GM12878 (cell line): ENCODE data around the gene FADS3. TPM values are rescaled to one million over a fixed set of nuclear protein-coding genes. Genes with fewer than 3 reads are reported as not detected.
A peak's percentile ranks its signal among the peaks of the same experiment; 100 is the strongest.

Source experiments
- ATAC-seq: fragments of 200-7000 bp; cut with Tn5 transposase; 3 replicates; pipeline ENCODE4 v1.9.1; 2020; ENCODE audit warnings: mild to moderate bottlenecking, moderate library complexity
- BruUV-seq: library from RNA; stranded (reverse); fragments of 400-500 nt; replicated peaks from 2 replicates; lab custom pipeline; 2021; lab: Mats Ljungman, UMichigan
- CTCF ChIA-PET: fragments of 300-600 bp; sonication (Branson Sonifier 250); formaldehyde crosslinking; extraction: SDS; loops from one replicate; lab custom pipeline; 2021; ENCODE audit warnings: inconsistent platforms; lab: Yijun Ruan, JAX
- POLR2A ChIA-PET: fragments of 350-600 bp; formaldehyde crosslinking; extraction: SDS; loops from one replicate; lab custom pipeline; 2021; ENCODE audit warnings: inconsistent platforms; lab: Charles Lee
- RAD21 ChIA-PET: fragments of 300-600 bp; sonication (Branson Sonifier 250); formaldehyde crosslinking; loops from one replicate; lab custom pipeline; 2023; ENCODE audit warnings: antibody characterized with exemption; ENCODE audit not compliant: unreplicated experiment; lab: Charles Lee
- SMC1A ChIA-PET: fragments of 300-600 bp; sonication (Branson Sonifier 250); formaldehyde crosslinking; loops from one replicate; lab custom pipeline; 2023; ENCODE audit not compliant: unreplicated experiment, uncharacterized antibody; lab: Charles Lee
- DNase-seq: peaks from one replicate; pipeline ENCODE4 v3.0.0-alpha.2; 2011; ENCODE audit warnings: low read depth, low spot score
- FAIRE-seq: peaks from 3 replicates; lab custom pipeline; 2011; peaks lifted over from hg19 to GRCh38; lab: Jason Lieb, UNC
- H2AFZ ChIP-seq: 2 replicates; pipeline ENCODE4 v1.6.0; 2011; ENCODE audit warnings: low read depth, low read length, control low read depth; ENCODE audit not compliant: control insufficient read depth
- H3K27ac ChIP-seq: 2 replicates; pipeline ENCODE4 v1.5.1; 2011; ENCODE audit warnings: control low read depth; ENCODE audit not compliant: control insufficient read depth, insufficient read depth
- H3K27me3 ChIP-seq, 2 experiments: replicated peaks in 1 of 2; 2 replicates each; pipeline versions ENCODE4 v1.6.0 to v1.6.1; 2011; ENCODE audit warnings: low read length in 1 of 2; ENCODE audit not compliant: control insufficient read depth in 2 of 2, insufficient read depth in 2 of 2
- H3K36me3 ChIP-seq, 2 experiments: 2 replicates each; pipeline ENCODE4 v1.5.1; 2011; ENCODE audit warnings: low read length in 1 of 2; ENCODE audit not compliant: control insufficient read depth in 2 of 2, insufficient read depth in 2 of 2
- H3K4me1 ChIP-seq: 2 replicates; pipeline ENCODE4 v1.6.1; 2011; ENCODE audit warnings: mild to moderate bottlenecking, low read length, moderate library complexity, mixed read lengths; ENCODE audit not compliant: control insufficient read depth, insufficient read depth
- H3K4me2 ChIP-seq: 2 replicates; pipeline ENCODE4 v1.6.0; 2011; ENCODE audit warnings: control low read depth; ENCODE audit not compliant: control insufficient read depth, insufficient read depth
- H3K4me3 ChIP-seq: fragments of 200-600 bp; sonication (generic); 2 replicates; pipeline ENCODE4 v1.5.1; 2016
- H3K79me2 ChIP-seq: 2 replicates; pipeline ENCODE4 v1.6.0; 2011; ENCODE audit warnings: low read length; ENCODE audit not compliant: control insufficient read depth, insufficient read depth
- H3K9ac ChIP-seq: 2 replicates; pipeline ENCODE4 v1.8.0; 2011; ENCODE audit warnings: low read length, control low read depth, mixed read lengths; ENCODE audit not compliant: control insufficient read depth, insufficient read depth
- H3K9me3 ChIP-seq: replicated peaks from 3 replicates; pipeline ENCODE4 v1.5.1; 2011; ENCODE audit warnings: mild to moderate bottlenecking, low read length; ENCODE audit not compliant: control insufficient read depth, insufficient read depth
- H4K20me1 ChIP-seq: 2 replicates; pipeline ENCODE4 v1.6.0; 2011; ENCODE audit not compliant: control insufficient read depth, insufficient read depth
- BHLHE40 ChIP-seq, 2 experiments: fragments of 450-650 bp in 1 of 2; IDR thresholded peaks; 2 replicates each; pipeline ENCODE4 v1.6.1; 2011 to 2017; ENCODE audit warnings: low read depth in 2 of 2, borderline replicate concordance in 1 of 2, improper control_type of control experiment in 1 of 2, low read length in 1 of 2, mild to moderate bottlenecking in 1 of 2
- EZH2 ChIP-seq: IDR thresholded peaks from 2 replicates; pipeline ENCODE4 v1.6.1; 2012; ENCODE audit warnings: low read depth, mild to moderate bottlenecking, control low read depth, inconsistent platforms, low read length, borderline replicate concordance; ENCODE audit not compliant: control insufficient read depth
- RAD21 ChIP-seq: IDR thresholded peaks from 2 replicates; pipeline ENCODE4 v1.6.1; 2011; ENCODE audit warnings: mild to moderate bottlenecking, low read depth, low read length, moderate library complexity; ENCODE audit not compliant: insufficient read depth
- RELA ChIP-seq: fragments of 450-650 bp; IDR thresholded peaks from 2 replicates; pipeline ENCODE4 v1.8.0; 2014; ENCODE audit warnings: borderline replicate concordance; ENCODE audit not compliant: partially characterized antibody
- SUZ12 ChIP-seq: fragments of 200-600 bp; sonication (generic); IDR thresholded peaks from one replicate; pipeline ENCODE4 v1.6.1; 2018; ENCODE audit warnings: antibody characterized with exemption, mild to moderate bottlenecking; ENCODE audit not compliant: unreplicated experiment
- USF1 ChIP-seq: IDR thresholded peaks from 2 replicates; pipeline ENCODE4 v1.6.1; 2011; ENCODE audit warnings: borderline replicate concordance, low read depth, mild to moderate bottlenecking, moderate library complexity, mixed read lengths, low read length; ENCODE audit not compliant: insufficient read depth; ENCODE audit errors: extremely low read length
- WGBS: methylation state at CpG from one replicate; pipeline ENCODE4 v1.1.6; 2016; ENCODE audit warnings: low lambda C conversion rate; ENCODE audit not compliant: insufficient replicate concordance, insufficient coverage; ENCODE audit errors: missing lambda C conversion rate; 5-methylcytosine and 5-hydroxymethylcytosine counted together
- in situ Hi-C: fragments of 300-500 bp; cut with MboI; formaldehyde crosslinking; loops from 9 replicates; pipeline ENCODE4 v1.14.3; 2018; ENCODE audit warnings: mixed read lengths
- intact Hi-C: fragments of 100-400 bp; cut with micrococcal nuclease; formaldehyde crosslinking; loops from one replicate; pipeline ENCODE4 v1.14.2; 2022; ENCODE audit not compliant: unreplicated experiment
- polyA plus RNA-seq, 11 experiments: library from polyadenylated mRNA; depleted of rRNA in 4 of 11; unstranded in 6 of 11; stranded (reverse) in 5 of 11; fragments of >200 nt; fragmentation: Nextera tagmentation in 4 of 11; fragmentation: Illumina TruSeq in 1 of 11; extraction: Ambion mirVana in 4 of 11; extraction: Trizol in 1 of 11; gene quantifications; 1 replicate in 1 of 11; 2 replicates in 10 of 11; pipeline versions ENCODE4 v1.2.1 to v1.2.3, GENCODE V29; 2011 to 2016; ENCODE audit warnings: inconsistent platforms in 2 of 11, missing spikeins in 2 of 11, low read depth in 1 of 11
- total RNA-seq, 4 experiments: library from RNA; depleted of rRNA in 3 of 4; stranded (reverse); fragments of >200 nt in 3 of 4; fragmentation: Illumina TruSeq in 1 of 4; extraction: Trizol in 1 of 4; gene quantifications; 2 replicates each; pipeline versions ENCODE4 v1.2.1 to v1.2.3, GENCODE V29; 2013 to 2021

The FADS3 gene
- total and polyA plus RNA-seq, 10 of the 15 experiments (the other 5 are each of a cell fraction or from before 2014, with no cell fraction given) = 0.23 to 8.1 (median 4.2) TPM

DNA sequence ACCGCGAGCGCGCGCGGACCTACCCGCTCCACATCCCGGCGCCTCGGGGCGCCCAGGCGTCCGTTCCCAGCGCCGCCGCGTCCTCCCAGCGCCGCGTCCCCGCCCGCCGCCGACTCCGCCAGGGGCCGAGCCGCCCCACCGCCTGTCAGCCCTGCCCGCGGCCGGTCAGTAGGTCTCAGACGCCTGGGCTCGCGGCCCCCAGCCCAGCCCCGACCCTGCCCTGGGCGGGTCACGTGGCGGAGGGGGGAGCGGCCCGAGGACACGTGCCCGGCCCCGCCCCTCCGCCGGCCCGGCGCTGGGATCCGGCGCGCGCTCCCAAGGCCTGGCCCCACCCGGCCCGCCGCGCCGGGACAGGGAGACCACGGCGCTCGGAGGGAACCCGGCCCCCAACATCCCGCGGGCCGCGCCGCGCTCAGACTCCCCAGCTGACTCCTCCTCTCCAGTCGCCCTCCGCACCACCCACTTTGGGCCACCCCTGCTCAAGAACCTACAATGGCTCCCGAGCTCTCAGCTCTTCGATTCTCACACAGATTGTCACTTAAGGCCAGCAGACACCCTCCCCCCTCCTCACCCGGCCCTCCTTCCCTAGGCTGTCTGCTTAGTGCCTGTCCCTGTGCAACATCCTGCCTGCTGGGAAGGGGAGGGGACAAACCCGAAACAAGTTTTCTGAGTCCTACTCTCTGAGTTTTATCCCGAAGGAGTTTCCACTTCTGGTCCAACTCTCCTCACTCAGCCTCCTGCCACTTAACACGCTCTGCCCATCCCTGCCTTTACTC lies 26.2 kb upstream of the FADS3 start, which contains the start of gene RAB3IL1:
Gene RAB3IL1 (minus strand): TSS at position 233 of the 776 bp plus-strand sequence. CDS start 199 bp downstream, at position 34.
- Histone ChIP-seq H2AFZ (no peak within 1 kb of the TSS), H3K27ac (no peak within 1 kb of the TSS), H3K9ac (no peak within 1 kb of the TSS), H3K79me2 (no peaks in the 10 kb centered on the region), H3K9me3 (no peaks in the 10 kb centered on the region), H3K4me2 (no peak within 1 kb of the TSS), H3K4me1 (no peaks in the 10 kb centered on the region), H3K36me3 (no peaks in the 10 kb centered on the region), H3K4me3 (no peak within 1 kb of the TSS), H3K27me3 (peaks cover 6 to 9% of the 10 kb centered on the region in 2 experiments; a peak in 3 of 4 replicates), H4K20me1 (no peaks in the 10 kb centered on the region)
- FAIRE-seq = no peak
- ChIA-PET CTCF (no interaction called here), RAD21 (no interaction called here), POLR2A (no interaction called here), SMC1A (no interaction called here)
- in situ Hi-C loops (no loop called here), intact Hi-C loops (no loop called here)
- no TSS peak for BruUV-seq
- WGBS = 6% methylated on average over 39 of the region's 74 CpGs
- TF ChIP-seq SUZ12 = peak; percentile 86
- TF ChIP-seq EZH2 = peak; percentile 26; the same call in 1 of the 2 replicates
- no peak for TF ChIP-seq RELA
- peak; percentile 72 for TF ChIP-seq USF1
- peak in 1 of 2 experiments; percentile 63; a peak in 2 of 4 replicates for TF ChIP-seq BHLHE40 (IDR thresholded peaks at IDR 0.05; ENCODE audit: borderline replicate concordance in 1 of 2, low read depth in 2 of 2, low read length in 1 of 2)
- no peak for TF ChIP-seq RAD21
- DNase-seq = no peak
- no peak for ATAC-seq
